Gastrocnemius medialis (tissue), 4 donors: ENCODE measurements around the gene TIMM29. TPM values are rescaled to one million over a fixed set of nuclear protein-coding genes. Genes with fewer than 3 reads are reported as not detected.
A peak's percentile ranks its signal among the peaks of the same experiment; 100 is the strongest.

Experiments
- ATAC-seq, 2 donors: fragments of 150-250 bp; one replicate each; pipeline ENCODE4 v1.9.1; 2016
- DNase-seq, 2 donors: peaks; one replicate each; pipeline ENCODE4 v3.0.0-alpha.2; 2019
- H3K27ac ChIP-seq, 4 donors: fragments of 200-600 bp; sonication (generic); 1 replicate in 1 of 4; 2 replicates in 3 of 4; pipeline ENCODE4 v1.5.1; 2016 to 2018; ENCODE audit warnings: mild to moderate bottlenecking in 2 of 4, moderate library complexity in 1 of 4
- H3K27me3 ChIP-seq, 3 donors: fragments of 200-600 bp; sonication (generic) in 2 of 3; 1 replicate in 1 of 3; 2 replicates in 2 of 3; pipeline versions ENCODE4 v1.5.1 to v1.6.0; 2016 to 2019; ENCODE audit warnings: mild to moderate bottlenecking in 1 of 3, moderate library complexity in 1 of 3
- H3K36me3 ChIP-seq, 2 donors: fragments of 200-600 bp; sonication (generic) in 1 of 2; one replicate each; pipeline ENCODE4 v1.5.1; 2017 to 2018
- H3K4me1 ChIP-seq, 2 donors: fragments of 200-600 bp; sonication (generic) in 1 of 2; one replicate each; pipeline ENCODE4 v1.5.1; 2016 to 2017; ENCODE audit warnings: mild to moderate bottlenecking in 2 of 2
- H3K4me3 ChIP-seq, 4 donors: fragments of 200-600 bp; sonication (generic) in 3 of 4; 1 replicate in 1 of 4; 2 replicates in 3 of 4; pipeline ENCODE4 v1.5.1; 2016 to 2019; ENCODE audit warnings: mild to moderate bottlenecking in 2 of 4
- H3K9me3 ChIP-seq, 3 donors: fragments of 200-600 bp; sonication (generic) in 2 of 3; 1 replicate in 1 of 3; 2 replicates in 2 of 3; pipeline ENCODE4 v1.5.1; 2016 to 2019
- POLR2A ChIP-seq, 2 donors: fragments of 450-650 bp; IDR thresholded peaks; one replicate each; pipeline ENCODE4 v1.6.1; 2017; ENCODE audit warnings: antibody characterized with exemption in 2 of 2, mild to moderate bottlenecking in 2 of 2, moderate library complexity in 2 of 2
- in situ Hi-C, 4 donors: fragments of 200-750 bp; cut with MboI; loops; one replicate each; pipeline versions ENCODE4 v1.15.0 to v1.8.0; 2017; ENCODE audit warnings: low sequenced_read_pairs in 4 of 4
- intact Hi-C: fragments of 100-400 bp; cut with DNase I; formaldehyde crosslinking; loops from one replicate; pipeline ENCODE4 v1.15.1; 2023; ENCODE audit warnings: low total_unique reads
- total RNA-seq, 4 donors: library from RNA; depleted of rRNA; stranded (reverse); fragments of >200 nt; gene quantifications; one replicate each; pipeline versions ENCODE4 v1.1.0 to v1.2.3, GENCODE V29; 2016
- TF ChIP-seq, protein P1 (sequence below), 5 experiments: fragments of 450-650 bp in 3 of 5; fragments of 200-600 bp in 2 of 5; sonication (generic) in 2 of 5; IDR thresholded peaks in 4 of 5; conservative IDR thresholded peaks in 1 of 5; 1 replicate in 4 of 5; 2 replicates in 1 of 5; pipeline ENCODE4 v1.5.1; 2016 to 2019; ENCODE audit warnings: antibody characterized with exemption in 5 of 5, mild to moderate bottlenecking in 3 of 5, moderate library complexity in 3 of 5

TIMM29 gene
- 10 to 100 TPM; 28.7 to 54.5 (median 34.8) TPM for total RNA-seq

DNA sequence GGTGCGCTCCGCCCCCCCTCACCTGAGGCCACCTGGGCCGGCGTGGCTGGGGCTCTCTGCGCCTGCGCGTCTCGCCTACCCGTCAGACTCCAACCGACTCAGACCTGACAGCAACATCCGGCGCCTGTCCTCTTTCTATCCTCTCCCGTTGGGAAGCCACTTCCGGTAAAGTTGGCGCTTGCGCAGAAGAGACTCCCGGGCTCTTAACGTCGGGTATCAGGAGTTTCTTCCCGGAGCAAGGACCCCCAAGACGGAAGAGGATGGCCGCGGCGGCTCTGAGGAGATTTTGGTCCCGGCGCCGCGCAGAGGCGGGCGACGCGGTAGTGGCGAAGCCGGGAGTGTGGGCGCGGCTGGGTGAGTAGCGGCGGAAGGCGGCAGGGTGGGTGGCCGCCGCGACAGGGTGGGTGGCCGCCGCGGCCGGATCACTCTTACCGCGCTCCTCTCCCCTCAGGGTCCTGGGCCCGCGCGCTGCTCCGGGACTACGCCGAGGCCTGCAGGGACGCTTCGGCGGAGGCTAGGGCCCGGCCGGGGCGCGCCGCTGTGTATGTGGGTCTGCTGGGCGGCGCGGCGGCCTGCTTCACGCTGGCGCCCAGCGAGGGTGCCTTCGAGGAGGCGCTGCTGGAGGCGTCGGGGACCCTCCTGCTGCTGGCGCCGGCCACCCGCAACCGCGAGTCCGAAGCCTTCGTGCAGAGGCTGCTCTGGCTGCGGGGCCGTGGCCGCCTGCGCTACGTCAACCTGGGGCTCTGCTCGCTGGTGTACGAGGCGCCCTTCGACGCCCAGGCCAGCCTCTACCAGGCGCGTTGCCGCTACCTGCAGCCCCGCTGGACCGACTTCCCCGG lies at the start of gene TIMM29, which contains the start of gene YIPF2:
TSS of gene TIMM29 (plus strand) at position 249 of the 839 bp plus-strand sequence. CDS start at position 261, 12 bp downstream.
TSS of gene YIPF2 (minus strand) at position 77 of the 839 bp plus-strand sequence. CDS start 229 bp downstream, outside the sequence.
- DNase-seq (peak; percentile 98 to 99), ATAC-seq (peak; percentile 98 to 100)
- Histone ChIP-seq H3K27me3 (no peaks in the 10 kb centered on the region), H3K4me3 (peak within 1 kb of the TSS; percentile 86 to 96 (median 88)), H3K27ac (peak within 1 kb of the TSS; percentile 82 to 92 (median 90)), H3K9me3 (no peaks in the 10 kb centered on the region), H3K36me3 (peaks cover 0 to 17% of the 10 kb centered on the region in 2 donors), H3K4me1 (peaks cover 17 to 31% of the 10 kb centered on the region in 2 donors)
- intact Hi-C loops, result loop anchor here (1.0 to 2.0 kb wide), 2 partner anchors 32 to 57 kb away; partner anchors contain the start of genes CARM1 and SMARCA4
- in situ Hi-C loops, result loop anchor here in 2 of 4 donors (5.0 to 10.0 kb wide), 2 partner anchors 54 to 56 kb away; partner anchors contain the start of gene CARM1 (in 2 of the 2)
- TF ChIP-seq POLR2A (IDR thresholded peaks at IDR 0.05), result peak; percentile 66 to 77
- TF ChIP-seq, protein P1, sequence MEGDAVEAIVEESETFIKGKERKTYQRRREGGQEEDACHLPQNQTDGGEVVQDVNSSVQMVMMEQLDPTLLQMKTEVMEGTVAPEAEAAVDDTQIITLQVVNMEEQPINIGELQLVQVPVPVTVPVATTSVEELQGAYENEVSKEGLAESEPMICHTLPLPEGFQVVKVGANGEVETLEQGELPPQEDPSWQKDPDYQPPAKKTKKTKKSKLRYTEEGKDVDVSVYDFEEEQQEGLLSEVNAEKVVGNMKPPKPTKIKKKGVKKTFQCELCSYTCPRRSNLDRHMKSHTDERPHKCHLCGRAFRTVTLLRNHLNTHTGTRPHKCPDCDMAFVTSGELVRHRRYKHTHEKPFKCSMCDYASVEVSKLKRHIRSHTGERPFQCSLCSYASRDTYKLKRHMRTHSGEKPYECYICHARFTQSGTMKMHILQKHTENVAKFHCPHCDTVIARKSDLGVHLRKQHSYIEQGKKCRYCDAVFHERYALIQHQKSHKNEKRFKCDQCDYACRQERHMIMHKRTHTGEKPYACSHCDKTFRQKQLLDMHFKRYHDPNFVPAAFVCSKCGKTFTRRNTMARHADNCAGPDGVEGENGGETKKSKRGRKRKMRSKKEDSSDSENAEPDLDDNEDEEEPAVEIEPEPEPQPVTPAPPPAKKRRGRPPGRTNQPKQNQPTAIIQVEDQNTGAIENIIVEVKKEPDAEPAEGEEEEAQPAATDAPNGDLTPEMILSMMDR (IDR thresholded peaks at IDR 0.05 in 4 of 5, conservative IDR thresholded peaks at IDR 0.05 in 1 of 5), result no peak

DNA sequence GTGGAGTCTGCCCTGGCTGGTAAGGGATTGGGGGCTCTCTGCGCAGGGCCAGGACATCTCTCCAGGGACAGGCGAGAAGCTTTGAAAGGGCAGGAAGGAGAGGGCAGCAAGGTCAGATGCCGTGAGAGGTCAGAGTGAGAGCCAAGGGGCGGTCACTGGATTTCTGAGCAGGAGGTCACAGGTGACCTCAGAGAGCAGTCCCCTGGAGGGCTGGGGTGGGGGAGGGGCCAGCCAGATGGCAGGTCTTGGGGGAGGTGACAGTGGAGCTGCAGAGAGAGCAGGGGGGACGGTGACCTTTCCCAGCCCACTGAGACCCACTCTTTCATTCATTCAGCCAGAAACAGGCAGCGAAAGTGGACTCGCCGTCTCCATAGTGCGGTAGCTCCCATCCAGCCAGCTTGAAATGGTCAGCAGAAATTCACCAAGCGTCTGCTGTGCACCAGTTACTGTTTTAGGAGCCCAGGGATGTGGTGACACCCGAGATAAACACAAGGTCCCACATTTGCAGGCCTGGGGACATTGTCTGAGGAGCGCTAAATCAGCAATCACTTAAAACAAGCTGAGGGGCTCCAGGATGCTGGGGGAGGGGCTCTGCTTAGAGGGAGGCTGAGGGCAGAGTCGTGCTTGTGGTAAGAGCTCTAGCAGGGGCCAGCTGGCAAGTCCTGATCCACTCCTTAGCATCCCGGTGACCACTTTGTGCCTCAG lies 47.1 kb upstream of the TIMM29 start:
- H3K27ac ChIP-seq, result peak overlapping the region; percentile 84 to 98 (median 92)
- ATAC-seq, result peak in 1 of 2 donors; percentile 7
- intact Hi-C loops, result no loop called here

DNA sequence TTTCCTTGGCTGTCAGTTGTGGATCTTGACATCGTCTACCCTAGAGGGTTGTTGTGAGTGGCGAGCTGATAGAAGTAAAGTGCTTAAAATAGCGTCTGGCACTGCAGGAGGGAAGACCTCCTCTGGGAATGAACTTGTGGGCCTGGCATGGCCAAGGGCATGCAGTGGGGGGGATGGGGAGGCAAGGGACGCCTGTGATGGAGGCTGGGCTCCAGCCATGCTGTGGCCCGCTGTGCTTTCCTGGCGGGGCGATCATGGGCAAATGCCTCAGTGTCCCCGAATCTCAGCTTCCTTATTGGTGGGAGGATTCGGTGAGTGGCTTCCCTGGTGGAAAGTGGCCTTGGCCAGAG lies 46.5 kb upstream of the TIMM29 start:
- peak in 1 of 2 donors; percentile 41 for ATAC-seq
- Histone ChIP-seq H3K27ac (peak overlapping the region; percentile 84 to 98 (median 92)), H3K4me1 (peaks cover 75 to 96% of the 10 kb centered on the region in 2 donors), H3K4me3 (no peak overlapping the region), H3K36me3 (no peaks in the 10 kb centered on the region), H3K27me3 (no peaks in the 10 kb centered on the region), H3K9me3 (no peaks in the 10 kb centered on the region)
- in situ Hi-C loops (no loop called here), intact Hi-C loops (no loop called here)
- no peak for TF ChIP-seq POLR2A (IDR thresholded peaks at IDR 0.05)
- TF ChIP-seq, protein P1 (IDR thresholded peaks at IDR 0.05 in 4 of 5, conservative IDR thresholded peaks at IDR 0.05 in 1 of 5), result no peak
- DNase-seq, result peak in 1 of 2 donors; percentile 57

More for the DNA sequence above, 47.1 kb upstream of the TIMM29 start:
- in situ Hi-C loops, result no loop called here
- Histone ChIP-seq H3K27me3 (no peaks in the 10 kb centered on the region), H3K36me3 (no peaks in the 10 kb centered on the region), H3K4me3 (no peak overlapping the region), H3K4me1 (peaks cover 77 to 96% of the 10 kb centered on the region in 2 donors), H3K9me3 (no peaks in the 10 kb centered on the region)
- TF ChIP-seq, protein P1 (IDR thresholded peaks at IDR 0.05 in 4 of 5, conservative IDR thresholded peaks at IDR 0.05 in 1 of 5), result no peak
- TF ChIP-seq POLR2A (IDR thresholded peaks at IDR 0.05), result no peak
- peak in 1 of 2 donors; percentile 36 for DNase-seq

DNA sequence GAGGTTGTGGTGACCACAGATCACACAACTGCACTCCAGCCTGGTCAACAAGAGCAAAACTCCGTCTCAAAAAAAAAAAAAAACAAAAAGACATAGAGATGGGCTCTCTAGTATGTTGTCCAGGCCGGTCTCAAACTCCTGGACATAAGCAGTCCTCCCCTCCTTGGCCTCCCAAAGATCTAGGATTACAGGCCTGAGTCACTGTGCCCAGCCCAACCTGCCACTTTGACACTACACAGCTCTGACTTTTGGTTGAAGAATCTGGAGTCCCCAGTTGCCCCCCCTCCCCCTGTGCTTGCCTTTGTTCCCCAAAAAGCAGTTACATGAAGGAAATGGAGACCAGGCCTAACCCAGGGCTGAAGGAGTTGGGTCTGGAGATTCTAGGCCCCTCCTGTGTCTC lies 44.3 kb upstream of the TIMM29 start:
- peak overlapping the region; percentile 84 to 98 (median 92) for H3K27ac ChIP-seq

More for the DNA sequence above, 44.3 kb upstream of the TIMM29 start:
- TF ChIP-seq, protein P1 (IDR thresholded peaks at IDR 0.05 in 4 of 5, conservative IDR thresholded peaks at IDR 0.05 in 1 of 5), result no peak
- TF ChIP-seq POLR2A (IDR thresholded peaks at IDR 0.05), result no peak
- H3K4me1 ChIP-seq, result peaks cover 71 to 96% of the 10 kb centered on the region in 2 donors
- intact Hi-C loops (no loop called here), in situ Hi-C loops (no loop called here)
- H3K4me3 ChIP-seq, result no peak overlapping the region
- H3K27me3 ChIP-seq, result no peaks in the 10 kb centered on the region
- DNase-seq (no peak), ATAC-seq (peak; percentile 46 to 74)
- H3K36me3 ChIP-seq, result no peaks in the 10 kb centered on the region
- H3K9me3 ChIP-seq, result no peaks in the 10 kb centered on the region
